ENCODE measurements around the gene CERT1.

CERT1 gene

DNA sequence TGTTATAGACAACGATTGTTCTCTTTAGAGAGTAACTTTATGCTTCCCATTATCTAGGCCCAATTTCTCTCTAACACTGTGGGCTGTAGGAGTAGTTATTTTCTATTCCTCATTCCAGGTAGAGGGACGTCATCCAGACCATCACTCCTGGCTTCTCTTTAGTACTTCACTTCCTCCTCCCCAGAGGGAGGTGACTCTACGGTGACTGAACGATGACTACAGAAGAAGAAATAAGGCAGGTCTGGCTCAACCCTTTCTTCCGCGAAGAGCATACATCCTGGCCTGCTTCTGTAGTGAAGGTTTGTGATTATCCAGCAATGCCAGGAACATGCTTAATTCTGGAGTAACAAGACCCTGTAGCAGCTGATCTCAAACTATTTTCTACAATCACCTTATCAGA is 123.6 kb downstream of the CERT1 start:
- DNase-seq, result no peak

DNA sequence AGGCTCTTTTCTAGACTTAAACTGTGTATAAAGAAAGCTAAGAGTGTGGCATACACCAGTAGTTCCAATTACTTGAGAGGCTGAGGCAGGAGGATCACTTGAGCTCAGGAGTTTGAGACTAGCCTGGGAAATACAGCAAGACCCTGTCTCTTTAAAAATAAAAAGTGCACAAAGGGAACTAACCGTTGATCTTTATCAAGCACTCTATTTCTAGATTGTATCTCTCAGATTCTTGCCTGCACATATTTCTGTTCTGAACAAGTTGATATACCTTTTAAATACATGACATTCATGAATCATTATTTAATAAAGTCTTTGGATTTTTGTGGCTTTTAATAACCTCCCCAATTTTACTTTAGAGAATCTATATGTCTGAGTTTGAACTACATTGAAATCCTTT is 127.2 kb downstream of the CERT1 start:
- no peak for DNase-seq

DNA sequence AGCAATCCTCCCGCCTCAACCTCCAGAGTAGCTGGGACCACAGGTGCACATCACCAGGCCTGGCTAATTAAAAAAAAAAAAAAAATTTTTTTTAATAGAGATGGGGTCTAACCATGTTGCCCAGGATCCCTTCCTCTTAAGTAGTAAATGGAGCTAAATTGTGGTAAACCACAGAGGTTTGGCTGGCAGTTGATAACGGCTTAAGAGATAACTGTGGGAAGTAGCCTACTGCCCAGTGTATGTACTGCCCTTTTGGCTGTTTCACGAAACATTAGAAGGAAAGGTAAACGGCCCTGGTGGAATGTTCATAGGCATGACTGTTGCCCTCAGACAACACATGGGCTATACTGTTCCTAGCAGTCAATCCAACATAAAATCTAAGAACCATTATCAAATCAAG is 130.0 kb downstream of the CERT1 start:
- DNase-seq, result no peak

DNA sequence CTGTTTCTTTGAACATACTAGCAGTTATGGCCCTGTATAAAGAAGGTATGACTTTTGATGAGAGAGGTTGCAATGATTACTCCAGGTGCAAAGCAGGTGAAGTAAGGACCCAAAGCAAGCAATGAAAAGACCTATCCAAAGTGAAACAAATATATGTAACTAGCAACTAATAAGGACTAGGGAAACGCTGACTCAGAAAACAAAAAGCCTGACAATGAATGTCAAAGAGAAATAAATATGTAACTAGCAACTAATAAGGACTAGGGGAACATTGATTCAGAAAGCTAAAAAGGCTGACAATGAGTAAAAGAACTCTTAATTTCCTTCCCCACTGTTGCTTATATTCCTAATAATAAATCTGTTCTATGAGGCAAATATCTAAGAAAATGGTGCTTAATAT is 131.3 kb downstream of the CERT1 start:
- no peak for DNase-seq

DNA sequence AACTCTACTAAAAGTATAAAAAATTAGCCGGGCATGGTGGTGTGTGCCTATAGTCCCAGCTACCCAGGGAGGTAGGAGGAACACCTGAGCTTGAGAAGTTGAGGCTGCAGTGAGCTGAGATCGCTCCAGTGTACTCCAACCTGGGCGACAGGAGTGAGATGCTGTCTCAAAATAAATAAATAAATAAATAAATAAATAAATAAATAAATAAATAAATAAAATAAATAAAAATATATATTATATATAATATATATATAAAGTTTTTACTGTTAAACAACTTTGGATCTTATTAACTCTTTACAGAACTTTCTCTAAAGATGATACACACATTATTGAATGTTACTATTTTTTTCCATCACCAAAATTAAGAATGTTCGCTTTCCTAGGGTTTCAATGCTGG is 136.0 kb downstream of the CERT1 start:
- DNase-seq, result no peak

DNA sequence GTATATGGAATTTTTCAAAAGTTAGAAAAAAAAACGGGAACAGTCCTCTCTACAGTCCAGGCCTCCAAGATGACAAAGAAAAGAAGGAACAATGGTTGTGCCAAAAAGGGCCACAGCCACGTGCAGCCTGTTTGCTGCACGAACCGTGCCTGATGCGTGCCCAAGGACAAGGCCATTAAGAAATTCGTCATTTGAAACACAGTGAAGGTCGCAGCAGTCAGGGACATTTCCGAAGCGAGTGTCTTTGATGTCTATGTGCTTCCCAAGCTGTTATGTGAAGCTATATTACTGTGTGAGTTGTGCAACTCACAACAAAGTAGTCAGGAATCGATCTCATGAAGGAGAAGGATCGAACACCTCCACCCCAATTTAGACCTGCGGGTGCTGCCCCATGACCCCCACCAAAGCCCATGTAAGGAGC is 137.0 kb downstream of the CERT1 start:
- no peak for DNase-seq

DNA sequence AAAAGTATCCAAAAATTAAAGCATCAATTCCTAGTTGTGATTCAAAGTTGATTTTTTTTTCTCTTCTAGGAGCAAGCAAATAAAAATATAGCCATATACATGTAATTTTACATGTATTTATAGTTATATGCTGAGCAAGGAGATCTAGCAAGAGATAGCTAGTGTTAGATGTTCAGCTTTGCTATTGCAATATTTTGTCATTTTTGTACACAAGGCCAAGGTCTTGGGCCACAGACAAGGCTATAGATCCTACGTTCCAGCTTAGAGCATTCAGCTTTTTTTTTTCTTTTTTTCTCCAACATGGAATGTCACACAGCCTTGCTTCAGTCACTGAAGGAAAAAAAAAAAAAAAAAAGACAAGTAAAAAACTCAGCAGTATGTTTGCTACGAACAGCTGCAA is 137.6 kb downstream of the CERT1 start:
- no peak for DNase-seq

DNA sequence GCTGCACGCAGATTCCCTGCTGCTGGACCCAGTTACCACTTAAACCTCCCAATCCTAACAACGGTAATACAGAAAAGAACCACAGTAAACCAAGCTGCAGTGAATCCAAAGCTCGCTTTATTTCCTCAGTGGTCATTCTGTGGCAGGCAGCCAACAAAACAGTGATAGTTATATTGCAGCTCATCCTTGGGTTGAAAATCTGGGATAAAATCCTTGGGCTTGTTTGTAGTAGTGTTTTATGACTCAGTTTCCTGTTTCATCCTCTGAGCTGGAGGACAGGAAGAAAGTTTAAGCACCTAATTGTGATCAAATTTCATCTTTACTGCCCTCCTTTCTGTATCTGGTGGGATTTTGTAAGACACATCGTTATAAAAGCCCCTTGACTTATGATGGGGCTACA is 143.0 kb downstream of the CERT1 start:
- peak; percentile 49 for DNase-seq

DNA sequence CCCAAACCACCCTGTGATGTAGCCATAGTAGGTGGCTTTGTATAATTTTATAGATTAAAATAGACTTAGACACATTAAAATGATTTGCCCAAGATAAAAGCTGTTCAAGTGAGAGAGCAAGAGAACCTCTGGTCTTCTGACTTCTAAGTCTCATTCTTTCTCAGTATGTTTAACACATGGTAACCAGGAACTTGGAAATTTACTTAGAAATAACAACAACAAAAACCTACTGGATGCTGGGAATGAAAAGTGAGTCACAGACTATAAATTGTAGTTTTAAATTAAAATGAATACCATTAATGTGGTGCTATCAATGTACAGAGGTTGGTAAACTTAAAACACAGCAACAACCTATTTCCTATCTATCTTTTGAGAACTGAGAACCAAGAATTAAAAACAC is 144.0 kb downstream of the CERT1 start:
- peak; percentile 44 for DNase-seq

DNA sequence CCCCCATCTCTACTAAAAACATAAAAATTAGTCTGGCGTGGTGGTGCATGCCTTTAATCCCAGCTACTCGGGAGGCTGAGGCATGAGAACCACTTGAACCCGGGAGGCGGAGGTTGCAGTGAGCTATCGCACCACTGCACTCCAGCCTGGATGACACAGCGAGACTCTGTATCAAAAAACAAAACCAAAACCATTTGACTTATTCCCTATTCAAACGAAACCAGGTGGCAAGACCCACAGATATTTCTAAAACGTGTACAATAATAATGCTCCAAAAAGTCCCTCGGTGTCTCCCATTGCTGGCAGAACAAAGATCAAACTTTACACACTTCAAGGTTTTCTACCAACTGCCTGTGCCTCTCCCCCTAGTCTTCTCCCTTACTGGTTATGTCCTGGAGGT is 144.6 kb downstream of the CERT1 start:
- no peak for DNase-seq

DNA sequence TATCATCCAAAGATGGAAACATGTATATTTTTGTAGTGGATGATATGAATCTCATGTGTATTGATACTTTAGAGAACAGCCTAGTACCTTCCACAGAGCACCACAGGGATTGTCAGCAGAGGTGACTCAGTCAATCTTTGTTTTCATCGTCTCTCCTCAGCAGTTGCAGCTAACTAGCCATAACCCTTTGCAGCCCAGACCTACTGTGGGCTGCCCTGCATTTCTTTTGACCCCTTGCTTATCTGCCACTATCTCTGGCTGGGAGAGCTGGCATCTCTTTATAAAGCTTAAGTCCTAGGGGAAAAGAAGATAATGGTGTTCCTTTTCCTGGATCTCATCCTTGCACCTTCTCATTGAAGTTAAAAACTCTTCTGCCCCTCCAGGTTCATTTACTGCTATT is 145.7 kb downstream of the CERT1 start:
- DNase-seq, result no peak

DNA sequence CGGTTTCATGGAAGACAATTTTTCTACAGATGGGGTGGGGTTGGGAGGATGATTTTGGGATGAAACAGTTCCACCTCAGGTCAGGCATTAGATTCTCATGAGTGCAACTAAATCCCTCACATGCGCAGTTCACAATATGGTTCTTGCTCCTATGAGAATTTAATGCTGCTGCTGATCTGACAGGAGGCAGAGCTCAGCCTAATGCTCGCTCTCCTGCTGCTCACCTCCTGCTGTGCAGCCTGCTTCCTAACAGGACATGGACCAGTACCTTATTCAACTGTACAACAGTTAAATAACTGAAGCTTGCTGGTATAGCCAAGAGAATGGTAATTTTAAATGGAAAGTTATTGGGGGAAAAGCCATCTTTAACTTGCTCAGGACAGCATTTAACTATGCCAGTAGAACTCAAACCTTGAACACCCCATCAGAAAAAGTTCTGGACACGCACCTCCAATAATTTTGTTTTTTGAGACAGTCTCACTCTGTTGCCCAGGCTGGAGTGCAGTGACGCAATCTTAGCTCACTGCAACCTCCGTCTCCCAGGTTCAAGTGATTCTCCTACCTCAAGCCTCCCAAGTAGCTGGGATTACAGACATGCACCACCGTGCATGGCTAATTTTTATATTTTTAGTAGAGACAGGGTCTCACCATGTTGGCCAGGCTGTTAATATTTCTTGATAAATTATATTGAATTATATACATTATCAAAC is 146.7 kb downstream of the CERT1 start:
- DNase-seq, result no peak

DNA sequence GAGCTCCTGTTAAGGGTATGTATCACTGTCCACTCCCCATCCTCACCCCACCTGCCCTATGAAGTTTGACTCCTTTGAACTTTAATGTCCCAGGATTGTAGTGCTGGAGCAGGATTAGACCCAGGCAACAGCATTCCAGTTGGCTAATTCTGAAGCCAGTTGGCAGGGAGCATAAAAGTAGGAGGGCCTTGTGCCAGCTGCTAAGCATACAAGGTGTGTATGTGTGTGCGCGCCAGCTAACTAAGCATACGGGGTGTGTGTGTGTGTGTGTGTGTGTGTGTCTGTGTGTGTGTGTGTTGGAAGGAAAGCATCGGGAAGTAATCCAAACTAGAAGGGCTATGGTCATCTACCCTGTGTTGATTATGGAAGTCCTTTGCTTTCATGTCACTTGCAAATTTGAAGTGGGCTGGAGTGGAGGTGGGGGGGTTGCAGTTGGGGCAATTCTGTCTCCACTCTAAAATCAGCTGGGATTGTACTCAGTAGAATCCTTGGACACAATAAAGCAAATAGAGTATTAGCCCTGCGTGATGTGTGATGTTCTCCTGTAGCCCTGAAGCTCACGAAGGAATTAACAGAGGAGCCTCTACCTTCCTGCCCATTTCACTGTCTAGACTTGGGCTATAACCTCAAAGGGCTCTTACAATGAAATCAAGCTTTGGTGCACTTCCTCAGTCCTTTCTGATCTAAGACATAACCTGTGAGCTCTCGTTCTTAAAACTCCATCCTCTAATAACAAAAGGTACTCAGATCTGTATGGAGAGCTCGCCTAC is 147.5 kb downstream of the CERT1 start:
- no peak for DNase-seq

DNA sequence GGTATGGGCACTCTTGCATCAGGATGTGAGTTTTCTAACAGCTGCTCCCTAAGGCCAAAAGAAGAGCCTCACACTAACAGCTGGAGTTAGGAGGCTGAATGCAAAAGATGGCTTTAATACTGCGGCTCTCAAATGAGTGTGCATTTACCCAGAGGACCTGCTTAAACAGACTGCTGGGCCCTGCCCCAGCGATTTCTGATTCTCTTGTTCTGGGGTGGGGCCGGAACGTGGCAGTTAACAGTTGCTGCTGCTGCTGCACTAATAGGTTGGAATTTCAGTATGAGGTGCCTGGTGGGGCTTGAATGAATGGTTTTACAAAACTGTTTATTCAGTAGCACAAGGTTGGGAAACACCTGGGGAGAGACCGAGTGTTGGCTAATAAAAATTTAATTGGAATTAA is 148.3 kb downstream of the CERT1 start:
- no peak for DNase-seq

DNA sequence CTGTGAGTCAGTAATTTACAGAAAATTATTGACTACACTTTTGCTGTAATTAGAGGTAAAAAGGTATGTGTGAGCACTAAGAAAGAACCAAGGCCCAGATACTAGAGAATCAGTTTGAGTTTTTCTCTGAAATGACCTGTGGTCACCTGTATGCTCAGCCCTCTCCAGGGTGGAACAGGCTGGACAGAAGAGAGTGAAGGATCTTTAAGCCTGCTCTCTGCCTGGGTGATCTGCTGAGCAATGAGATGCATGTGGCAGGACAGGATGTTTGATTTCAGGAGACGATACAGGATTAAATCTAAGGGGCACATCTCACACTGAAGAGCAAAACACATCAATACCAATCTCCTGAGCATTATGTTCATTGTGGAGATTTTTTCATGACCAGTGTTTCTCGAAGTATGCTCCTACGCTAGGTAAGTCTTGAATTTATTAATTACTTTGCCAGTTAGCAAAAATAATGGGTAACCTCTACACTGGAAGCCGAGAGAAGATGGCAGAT is 148.9 kb downstream of the CERT1 start:
- no peak for DNase-seq

DNA sequence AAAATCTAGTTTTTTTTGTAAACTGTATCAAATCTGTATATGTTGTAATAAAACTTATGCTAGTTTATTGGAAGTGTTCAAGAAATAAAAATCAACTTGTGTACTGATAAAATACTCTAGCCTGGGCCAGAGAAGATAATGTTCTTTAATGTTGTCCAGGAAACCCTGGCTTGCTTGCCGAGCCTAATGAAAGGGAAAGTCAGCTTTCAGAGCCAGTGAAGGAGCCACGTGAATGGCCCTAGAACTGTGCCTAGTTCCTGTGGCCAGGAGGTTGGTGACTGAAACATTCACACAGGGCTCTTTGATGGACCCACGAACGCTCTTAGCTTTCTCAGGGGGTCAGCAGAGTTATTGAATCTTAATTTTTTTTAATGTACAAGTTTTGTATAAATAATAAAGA is 150.1 kb downstream of the CERT1 start:
- DNase-seq, result no peak

DNA sequence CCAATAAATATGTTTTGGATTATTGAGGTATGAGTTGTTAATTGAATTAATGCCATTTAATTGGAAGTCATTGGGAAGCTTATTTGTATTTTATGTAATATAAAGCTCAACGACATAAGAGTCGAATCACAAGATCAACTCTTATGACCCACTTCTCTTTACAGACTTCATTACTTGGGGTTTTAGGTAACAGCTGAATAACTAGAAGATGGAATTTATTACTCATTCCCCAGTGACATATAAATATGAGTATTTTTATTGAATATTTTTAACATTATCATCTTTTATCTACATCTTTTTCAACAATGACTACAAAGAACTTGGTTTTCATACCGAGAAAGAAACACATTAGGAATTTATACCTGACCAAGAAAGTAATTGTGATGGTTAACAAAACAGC is 153.3 kb downstream of the CERT1 start:
- peak; percentile 7 for DNase-seq

DNA sequence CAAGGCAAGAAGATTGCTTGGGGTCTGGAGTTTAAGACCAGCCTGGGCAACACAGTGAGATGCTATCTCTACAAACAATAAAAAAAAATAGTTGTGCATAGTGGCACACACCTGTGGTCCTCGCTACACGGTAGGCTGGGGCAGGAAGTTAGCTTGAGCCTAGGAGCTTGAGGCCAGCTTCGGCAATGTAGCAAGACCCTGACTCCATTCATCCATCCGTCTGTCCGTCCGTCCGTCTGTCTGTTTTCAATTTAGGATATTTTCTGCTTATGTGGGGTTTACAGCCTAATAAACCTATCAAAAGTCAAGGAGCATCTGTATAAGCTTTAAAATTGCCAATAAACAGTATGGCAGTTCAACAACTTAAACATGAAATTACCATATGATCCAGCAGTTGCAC is 154.7 kb downstream of the CERT1 start:
- DNase-seq, result no peak

DNA sequence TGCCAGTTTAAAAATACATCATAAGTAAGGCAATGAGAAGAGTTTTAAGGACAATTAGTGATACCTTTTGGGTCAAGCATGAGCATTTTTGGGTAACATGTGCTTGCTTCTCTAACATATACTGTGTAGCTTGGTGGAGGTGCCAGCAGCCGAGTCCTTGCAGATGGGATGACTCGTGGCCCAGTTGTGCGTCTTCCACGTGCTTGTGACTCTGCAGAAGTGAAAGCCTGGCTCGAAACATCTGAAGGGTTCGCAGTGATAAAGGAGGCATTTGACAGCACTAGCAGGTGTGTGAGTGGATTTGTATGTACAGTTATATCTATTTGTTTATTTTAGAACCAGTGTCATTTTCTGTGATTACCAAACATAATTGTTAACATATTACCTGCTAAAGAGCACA is 156.2 kb downstream of the CERT1 start:
- DNase-seq, result no peak

DNA sequence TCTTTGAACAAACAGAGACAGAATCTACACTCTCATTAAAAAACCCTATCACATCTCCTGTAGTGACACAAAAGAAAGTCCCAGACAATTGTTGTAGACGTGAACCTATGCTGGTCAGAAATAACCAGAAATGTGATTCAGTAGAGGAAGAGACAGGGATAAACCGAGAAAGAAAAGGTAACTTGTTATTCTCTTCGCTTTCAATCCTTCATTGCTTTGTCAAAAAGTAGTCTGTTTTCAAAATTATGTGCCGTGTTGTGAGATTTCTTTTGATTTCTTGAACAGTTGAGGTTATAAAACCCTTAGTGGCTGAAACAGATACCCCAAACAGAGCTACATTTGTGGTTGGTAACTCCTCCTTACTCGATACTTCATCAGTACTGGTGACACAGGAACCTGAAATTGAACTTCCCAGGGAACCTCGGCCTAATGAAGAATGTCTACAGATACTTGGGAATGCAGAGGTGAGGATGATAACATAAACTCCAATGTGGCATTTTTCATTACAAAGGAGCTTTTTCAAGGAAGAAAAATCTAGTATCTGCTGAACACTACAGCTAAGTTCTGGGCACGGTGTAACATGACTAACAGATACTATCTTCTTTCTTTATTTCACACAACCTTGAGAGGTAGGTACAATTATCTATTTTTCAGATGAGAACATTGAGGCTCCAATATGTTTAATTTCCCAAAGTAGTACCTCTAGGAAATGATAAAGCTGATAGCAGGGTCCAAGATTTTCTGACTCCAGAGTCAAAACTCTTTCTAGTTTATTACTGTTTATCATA is 160.1 kb downstream of the CERT1 start:
- no peak for DNase-seq

DNA sequence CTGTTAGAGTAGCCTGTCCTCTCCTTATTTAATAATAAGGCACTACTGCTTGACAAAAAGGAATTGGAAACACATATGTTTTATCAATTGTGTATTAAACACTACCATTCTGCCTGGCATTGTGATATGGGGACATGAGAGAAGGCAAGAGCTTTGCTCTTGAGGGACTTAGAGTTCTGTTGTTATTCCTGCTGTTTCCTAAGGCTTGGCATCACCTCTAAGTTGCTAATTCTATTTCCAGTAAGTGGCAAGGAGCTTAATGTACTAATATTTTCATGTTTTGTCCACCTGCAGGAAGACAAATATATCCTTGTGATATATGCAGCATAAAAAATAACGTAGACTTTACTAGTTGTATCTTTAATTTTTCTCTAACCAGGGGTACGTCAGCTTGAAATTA is 161.8 kb downstream of the CERT1 start:
- DNase-seq, result no peak

DNA sequence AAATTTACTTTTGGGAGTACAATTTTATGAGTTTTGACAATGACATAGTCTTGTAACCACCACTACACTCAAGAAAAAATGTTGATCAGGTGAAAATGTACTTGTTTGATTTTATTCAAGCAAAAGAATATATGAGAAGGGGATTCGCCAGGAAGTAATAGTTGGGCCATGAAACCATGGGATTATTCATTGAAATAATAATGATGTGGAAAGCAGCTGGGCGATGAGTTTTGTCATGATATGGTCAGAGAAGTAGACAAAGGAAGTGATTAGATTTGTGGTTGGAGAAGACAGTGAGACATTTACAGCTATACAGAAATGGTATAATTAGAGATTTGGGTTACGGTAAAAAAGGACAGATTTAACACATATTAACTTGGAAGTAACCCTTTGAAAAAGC is 163.2 kb downstream of the CERT1 start:
- peak; percentile 19 for DNase-seq

DNA sequence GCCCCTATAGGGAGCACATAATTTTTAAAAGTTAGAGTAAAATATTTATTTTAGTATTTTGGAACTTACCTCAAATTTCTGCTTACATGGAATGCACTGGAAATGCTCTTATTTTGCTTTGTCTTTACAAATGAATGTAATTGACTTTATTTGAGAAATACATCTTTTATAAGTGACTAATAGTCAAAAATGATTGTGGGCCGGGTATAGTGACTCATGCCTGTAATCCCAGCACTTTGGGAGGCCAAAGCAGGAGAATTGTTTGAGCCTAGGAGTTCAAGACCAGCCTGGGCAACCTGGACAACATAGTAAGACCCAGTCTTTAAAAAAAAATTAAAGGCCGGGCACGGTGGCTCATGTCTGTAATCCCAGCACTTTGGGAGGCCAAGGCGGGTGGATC is 168.6 kb downstream of the CERT1 start:
- peak; percentile 36 for DNase-seq

DNA sequence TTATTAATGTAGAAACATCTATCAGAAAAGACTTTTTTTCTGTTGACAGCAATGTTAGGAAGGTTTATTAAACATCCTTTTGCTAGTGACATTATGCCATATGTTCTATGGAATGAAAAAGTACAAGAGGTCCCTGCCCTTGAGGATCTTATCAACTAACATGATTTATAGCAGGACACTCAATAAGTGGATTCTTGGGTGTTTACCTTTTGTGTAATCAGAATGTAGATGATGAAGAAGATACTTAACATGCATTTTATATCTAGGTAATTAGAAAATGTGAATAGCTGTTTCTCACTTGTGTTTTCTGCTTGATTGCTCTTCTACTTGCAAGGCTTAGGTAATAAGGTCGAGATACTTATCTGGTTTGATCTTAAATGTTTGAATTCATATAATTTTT is 169.5 kb downstream of the CERT1 start:
- DNase-seq, result no peak

All from fibroblast of skin of right biceps (primary cell).